ENCODE measurements around the gene RAB8A.

- no peak for TF ChIP-seq CTCF (IDR thresholded peaks at IDR 0.05 in 8 of 11, conservative IDR thresholded peaks at IDR 0.05 in 3 of 11)
- TF ChIP-seq POLR2AphosphoS5 (IDR thresholded peaks at IDR 0.05): no peak
Observed at GRCh38 chr19:16111909-16112752, 442 bp downstream of the RAB8A start.
